IMR-90 (cell line): ENCODE data around the gene DOCK2.

Source experiments
- MXI1 ChIP-seq: IDR thresholded peaks from 2 replicates; pipeline ENCODE4 v1.6.1; 2012; ENCODE audit warnings: low read depth, mild to moderate bottlenecking, low read length, moderate library complexity, borderline replicate concordance
- RAD21 ChIP-seq: IDR thresholded peaks from 2 replicates; pipeline ENCODE4 v1.6.1; 2012; ENCODE audit warnings: low read length, improper control_type of control experiment
- USF2 ChIP-seq: fragments of 150-350 bp; IDR thresholded peaks from 2 replicates; pipeline ENCODE4 v1.6.1; 2017; ENCODE audit warnings: mild to moderate bottlenecking, antibody characterized with exemption, low read length, low read depth

GRCh38 chr5:169716287-169716686 is 79.2 kb downstream of the DOCK2 start:
- TF ChIP-seq USF2 = no peak
- TF ChIP-seq RAD21 = no peak
- no peak for TF ChIP-seq MXI1
